H1 (cell line): ENCODE measurements around the gene MTCL3.

ENCODE experiments used
- CTCF ChIA-PET: fragments of 300-600 bp; sonication (Branson Sonifier 250); formaldehyde crosslinking; loops from one replicate; lab custom pipeline; 2021; ENCODE audit not compliant: partially characterized antibody; lab: Charles Lee
- POLR2A ChIA-PET: fragments of 300-600 bp; sonication (Branson Sonifier 250); formaldehyde crosslinking; loops from one replicate; lab custom pipeline; 2021; ENCODE audit warnings: inconsistent platforms; ENCODE audit not compliant: partially characterized antibody; lab: Charles Lee
- DNase-seq, 2 experiments: peaks; one replicate each; pipeline versions ENCODE4 v3.0.0 to v3.0.0-alpha.2; 2010 to 2022; ENCODE audit warnings: low spot score in 2 of 2, low read depth in 1 of 2, mixed read lengths in 1 of 2
- FAIRE-seq: peaks from 2 replicates; lab custom pipeline; 2011; peaks lifted over from hg19 to GRCh38; lab: Jason Lieb, UNC
- H2AFZ ChIP-seq: 2 replicates; pipeline ENCODE4 v1.8.1; 2012; ENCODE audit warnings: low read length, inconsistent platforms
- H2AK5ac ChIP-seq: 2 replicates; pipeline ENCODE4 v1.6.1; 2013; ENCODE audit warnings: low read depth, low read length
- H2BK120ac ChIP-seq: replicated peaks from 2 replicates; pipeline ENCODE3; 2013; ENCODE audit warnings: low read depth, low read length, inconsistent platforms
- H2BK12ac ChIP-seq: 2 replicates; pipeline ENCODE4 v1.6.1; 2013; ENCODE audit warnings: low read depth, low read length
- H2BK15ac ChIP-seq: 2 replicates; pipeline ENCODE4 v1.6.1; 2013; ENCODE audit warnings: low read length
- H2BK20ac ChIP-seq: 2 replicates; pipeline ENCODE4 v1.6.1; 2013; ENCODE audit warnings: low read length
- H2BK5ac ChIP-seq: 2 replicates; pipeline ENCODE4 v1.6.1; 2013; ENCODE audit warnings: low read depth, low read length
- H3K14ac ChIP-seq: 2 replicates; pipeline ENCODE4 v1.6.1; 2013; ENCODE audit warnings: inconsistent platforms; ENCODE audit not compliant: insufficient read length
- H3K18ac ChIP-seq: 2 replicates; pipeline ENCODE4 v1.6.1; 2013; ENCODE audit warnings: low read length; ENCODE audit errors: extremely low read depth
- H3K23ac ChIP-seq: 2 replicates; pipeline ENCODE4 v1.6.1; 2013; ENCODE audit warnings: inconsistent platforms; ENCODE audit not compliant: insufficient read length
- H3K23me2 ChIP-seq: 2 replicates; pipeline ENCODE4 v1.6.1; 2013; ENCODE audit warnings: low read depth, low read length
- H3K27ac ChIP-seq: 2 replicates; pipeline ENCODE4 v1.6.1; 2011; ENCODE audit warnings: low read depth, low read length, inconsistent platforms
- H3K27me3 ChIP-seq, 4 experiments: replicated peaks in 1 of 4; 1 replicate in 1 of 4; 2 replicates in 3 of 4; pipeline versions ENCODE4 v1.6.1 to v1.8.1; 2011 to 2013; ENCODE audit warnings: low read length in 3 of 4, mild to moderate bottlenecking in 3 of 4, inconsistent platforms in 2 of 4, mixed read lengths in 2 of 4, moderate library complexity in 1 of 4; ENCODE audit not compliant: control insufficient read depth in 3 of 4, insufficient read depth in 3 of 4; ENCODE audit errors: extremely low read depth in 1 of 4
- H3K36me3 ChIP-seq, 4 experiments: 2 replicates each; pipeline versions ENCODE4 v1.6.1 to v1.8.1; 2011 to 2013; ENCODE audit warnings: mild to moderate bottlenecking in 4 of 4, low read length in 3 of 4, moderate library complexity in 2 of 4, control low read depth in 1 of 4, inconsistent platforms in 1 of 4; ENCODE audit not compliant: insufficient read depth in 4 of 4, control insufficient read depth in 2 of 4
- H3K4ac ChIP-seq: replicated peaks from 2 replicates; pipeline ENCODE3; 2013; ENCODE audit warnings: low read length, low read depth, mixed read lengths, inconsistent platforms; ENCODE audit not compliant: insufficient read length
- H3K4me1 ChIP-seq, 4 experiments: replicated peaks in 1 of 4; 1 replicate in 1 of 4; 2 replicates in 3 of 4; pipeline versions ENCODE4 v1.6.1 to v1.8.1; 2011 to 2013; ENCODE audit warnings: low read length in 3 of 4, inconsistent platforms in 2 of 4, mixed read lengths in 1 of 4; ENCODE audit not compliant: insufficient read depth in 4 of 4, control insufficient read depth in 3 of 4
- H3K4me2 ChIP-seq, 2 experiments: 2 replicates each; pipeline versions ENCODE4 v1.6.1 to v1.8.1; 2011 to 2013; ENCODE audit warnings: low read depth in 2 of 2, low read length in 2 of 2, control low read depth in 1 of 2, inconsistent platforms in 1 of 2, mild to moderate bottlenecking in 1 of 2; ENCODE audit not compliant: insufficient read depth in 1 of 2
- H3K4me3 ChIP-seq, 4 experiments: fragments of 200-600, 300-600 bp in 1 of 4; sonication (generic), shearing (Covaris generic), sonication (Bioruptor Twin) in 1 of 4; 2 replicates each; pipeline versions ENCODE4 v1.5.1 to v1.8.1; 2011 to 2016; ENCODE audit warnings: low read length in 4 of 4, low read depth in 3 of 4, control low read depth in 2 of 4, inconsistent platforms in 2 of 4, mild to moderate bottlenecking in 2 of 4, mixed read lengths in 1 of 4, moderate library complexity in 1 of 4; ENCODE audit not compliant: insufficient read depth in 2 of 4; ENCODE audit errors: extremely low read depth in 1 of 4
- H3K56ac ChIP-seq: replicated peaks from 2 replicates; pipeline ENCODE3; 2013; ENCODE audit warnings: low read depth, mild to moderate bottlenecking, mixed read lengths, low read length, inconsistent platforms; ENCODE audit not compliant: insufficient read length
- H3K79me1 ChIP-seq: 2 replicates; pipeline ENCODE4 v1.6.1; 2013; ENCODE audit warnings: low read depth, low read length, control low read depth
- H3K79me2 ChIP-seq, 2 experiments: 2 replicates each; pipeline versions ENCODE4 v1.6.1 to v1.8.1; 2012 to 2013; ENCODE audit warnings: low read length in 2 of 2, mild to moderate bottlenecking in 2 of 2, inconsistent platforms in 1 of 2; ENCODE audit not compliant: insufficient read depth in 2 of 2, control insufficient read depth in 1 of 2
- H3K9ac ChIP-seq, 4 experiments: replicated peaks in 1 of 4; 1 replicate in 1 of 4; 2 replicates in 3 of 4; pipeline versions ENCODE4 v1.6.1 to v1.8.1; 2011 to 2013; ENCODE audit warnings: low read depth in 3 of 4, low read length in 3 of 4, control low read depth in 2 of 4, mild to moderate bottlenecking in 2 of 4, moderate library complexity in 2 of 4, inconsistent platforms in 1 of 4; ENCODE audit errors: extremely low read depth in 1 of 4
- H3K9me3 ChIP-seq, 2 experiments: 2 replicates each; pipeline versions ENCODE4 v1.6.1 to v1.8.1; 2012 to 2013; ENCODE audit warnings: mild to moderate bottlenecking in 2 of 2, moderate library complexity in 2 of 2, control low read depth in 1 of 2, inconsistent platforms in 1 of 2, low read depth in 1 of 2, low read length in 1 of 2, mixed read lengths in 1 of 2; ENCODE audit not compliant: insufficient read depth in 2 of 2
- H4K20me1 ChIP-seq, 2 experiments: replicated peaks in 1 of 2; 2 replicates each; pipeline versions ENCODE3 to v1.8.1; 2011 to 2013; ENCODE audit warnings: inconsistent platforms in 2 of 2, low read length in 2 of 2, mild to moderate bottlenecking in 1 of 2; ENCODE audit not compliant: insufficient read depth in 2 of 2, control insufficient read depth in 1 of 2
- H4K5ac ChIP-seq: 2 replicates; pipeline ENCODE4 v1.6.1; 2013; ENCODE audit warnings: low read length, low read depth, mixed read lengths, inconsistent platforms; ENCODE audit not compliant: insufficient read length
- H4K8ac ChIP-seq: 2 replicates; pipeline ENCODE4 v1.8.0; 2013; ENCODE audit warnings: mild to moderate bottlenecking, moderate library complexity, low read length, inconsistent platforms; ENCODE audit not compliant: insufficient read depth; ENCODE audit errors: extremely low read depth
- H4K91ac ChIP-seq: replicated peaks from 2 replicates; pipeline ENCODE3; 2013; ENCODE audit warnings: low read length, mixed read lengths, inconsistent platforms; ENCODE audit not compliant: insufficient read length
- ASH2L ChIP-seq: fragments of 200-600, 300-600 bp; sonication (generic); IDR thresholded peaks from one replicate; pipeline ENCODE4 v1.7.1; 2017; ENCODE audit warnings: low read length
- CTBP2 ChIP-seq: IDR thresholded peaks from 2 replicates; pipeline ENCODE4 v1.7.0; 2011; ENCODE audit warnings: borderline replicate concordance, mild to moderate bottlenecking, moderate library complexity, mixed read lengths, low read length; ENCODE audit not compliant: insufficient read depth, insufficient read length
- EGR1 ChIP-seq: IDR thresholded peaks from 2 replicates; pipeline ENCODE4 v1.6.1; 2011; ENCODE audit warnings: low read depth, low read length, borderline replicate concordance
- HDAC6 ChIP-seq: IDR thresholded peaks from one replicate; pipeline ENCODE4 v1.7.1; 2012; ENCODE audit warnings: low read depth, mild to moderate bottlenecking, inconsistent platforms, low read length, moderate library complexity
- NRF1 ChIP-seq: IDR thresholded peaks from 2 replicates; pipeline ENCODE4 v1.6.1; 2011; ENCODE audit warnings: mild to moderate bottlenecking, low read depth, low read length, improper control_type of control experiment
- POLR2A ChIP-seq, 2 experiments: IDR thresholded peaks; 1 replicate in 1 of 2; 2 replicates in 1 of 2; pipeline ENCODE4 v1.6.1; 2011; ENCODE audit warnings: low read depth in 2 of 2, low read length in 2 of 2, mild to moderate bottlenecking in 2 of 2; ENCODE audit errors: control extremely low read depth in 1 of 2
- SIRT6 ChIP-seq: IDR thresholded peaks from one replicate; pipeline ENCODE4 v1.7.1; 2012; ENCODE audit warnings: low read length, inconsistent platforms
- SP2 ChIP-seq: IDR thresholded peaks from 2 replicates; pipeline ENCODE4 v1.6.1; 2012; ENCODE audit warnings: mild to moderate bottlenecking, low read length, inconsistent platforms
- TBP ChIP-seq: IDR thresholded peaks from 2 replicates; pipeline ENCODE4 v1.6.1; 2011; ENCODE audit warnings: low read depth, low read length, improper control_type of control experiment
- WGBS, 2 experiments: shearing (Covaris generic) in 1 of 2; methylation state at CpG; one replicate each; pipeline versions ENCODE4 v1.1.6 to v1.1.7; 2013 to 2015; ENCODE audit warnings: low lambda C conversion rate in 2 of 2, mixed read lengths in 2 of 2, inconsistent platforms in 1 of 2, low coverage in 1 of 2, missing lambda C conversion rate in 1 of 2; ENCODE audit not compliant: insufficient replicate concordance in 2 of 2, insufficient coverage in 1 of 2, insufficient read length in 1 of 2; ENCODE audit errors: extremely low coverage in 1 of 2, missing lambda C conversion rate in 1 of 2; 5-methylcytosine and 5-hydroxymethylcytosine counted together

The MTCL3 gene

DNA sequence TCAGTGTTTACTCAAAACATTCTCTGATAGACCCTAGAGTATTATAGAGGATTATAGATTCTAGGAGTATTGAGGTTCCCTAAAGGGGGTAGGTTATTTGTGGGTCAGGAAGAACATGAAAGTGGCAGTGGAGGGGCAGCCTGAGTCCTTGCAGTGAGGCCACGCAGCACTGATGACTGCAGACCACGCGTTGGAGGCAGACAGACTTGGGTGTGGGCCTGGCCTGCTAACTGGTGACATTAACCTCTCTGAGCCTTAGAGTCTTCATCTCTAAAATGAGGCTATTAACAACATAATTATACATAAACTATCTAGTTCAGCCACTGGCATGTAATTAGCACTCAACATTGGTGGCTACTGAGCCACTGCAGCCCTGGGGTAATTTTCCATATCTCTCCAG is 16.1 kb downstream of the MTCL3 start:
- Histone ChIP-seq H2BK15ac (no peak overlapping the region), H3K4ac (no peak overlapping the region), H2AFZ (no peak overlapping the region), H3K27me3 (no peaks in the 10 kb centered on the region), H2AK5ac (no peak overlapping the region), H2BK20ac (no peak overlapping the region), H4K8ac (no peak overlapping the region), H3K79me2 (no peaks in the 10 kb centered on the region), H2BK5ac (no peak overlapping the region), H2BK120ac (no peak overlapping the region), H4K20me1 (no peaks in the 10 kb centered on the region), H2BK12ac (no peak overlapping the region), H3K56ac (no peak overlapping the region), H3K18ac (no peak overlapping the region), H3K27ac (no peak overlapping the region), H3K36me3 (peaks cover 0 to 6% (median 0%) of the 10 kb centered on the region in 4 experiments; a peak in 2 of 8 replicates), H3K9me3 (no peaks in the 10 kb centered on the region), H3K4me3 (no peak overlapping the region), H3K23ac (no peak overlapping the region), H3K4me1 (no peaks in the 10 kb centered on the region), H4K91ac (no peak overlapping the region), H3K4me2 (no peak overlapping the region), H3K14ac (no peak overlapping the region), H3K23me2 (no peaks in the 10 kb centered on the region), H3K79me1 (no peaks in the 10 kb centered on the region), H4K5ac (no peak overlapping the region), H3K9ac (no peak overlapping the region)
- POLR2A ChIA-PET: interaction anchor here (1.1 kb wide), 1 partner anchor 12 kb away, joined by 3 read pairs; no protein-coding TSS in a partner anchor
- FAIRE-seq (no peak), DNase-seq (no peak)
- 92% methylated on average over 3 of the region's 3 CpGs; no CpG with 5 or more reads in 1 of the 2 experiments for WGBS, 2 experiments
- CTCF ChIA-PET: interaction anchor here (0.7 to 2.2 kb wide), 4 partner anchors 10 to 13 kb away, joined by 3 to 14 read pairs (median 4); no protein-coding TSS in a partner anchor
- TF ChIP-seq HDAC6: no peak
- TF ChIP-seq ASH2L: no peak
- TF ChIP-seq SP2: no peak
- no peak for TF ChIP-seq CTBP2
- no peak for TF ChIP-seq NRF1
- no peak for TF ChIP-seq POLR2A (IDR thresholded peaks at IDR 0.05; ENCODE audit: control extremely low read depth in 1 of 2, low read depth in 2 of 2, low read length in 2 of 2)
- TF ChIP-seq SIRT6: no peak
- no peak for TF ChIP-seq TBP
- no peak for TF ChIP-seq EGR1
